SIG-M5 treated with dmso at 0.1 percent for 504 hours (cell line): ENCODE results near the gene MUC12.
"Not testable (repeated sequence)": the region's sequence is repeated elsewhere in the genome, so short reads cannot be mapped to it uniquely, and the experiment has no call there.

Experiments
- DNase-seq: peaks from one replicate; lab custom pipeline; 2025; ENCODE audit not compliant: unreplicated experiment; lab: John Stamatoyannopoulos, UW

Gene MUC12

GRCh38 chr7:101058355-101058754 lies 89.0 kb downstream of the MUC12 start:
- DNase-seq = peak; percentile 34

- no peak for DNase-seq
Measured at GRCh38 chr7:101059620-101059942, 90.2 kb downstream of the MUC12 start.

GRCh38 chr7:101060992-101061391 lies 91.6 kb downstream of the MUC12 start:
- no peak for DNase-seq

GRCh38 chr7:101064176-101064550 lies 94.8 kb downstream of the MUC12 start:
- DNase-seq = not testable (repeated sequence)

GRCh38 chr7:101065162-101065561 lies 95.8 kb downstream of the MUC12 start:
- not testable (repeated sequence) for DNase-seq

GRCh38 chr7:101066141-101066832 lies 96.9 kb downstream of the MUC12 start:
- no peak for DNase-seq

- no peak for DNase-seq
Measured at GRCh38 chr7:101066833-101067177, 97.4 kb downstream of the MUC12 start.

- DNase-seq = no peak
Measured at GRCh38 chr7:101068401-101068800, 99.0 kb downstream of the MUC12 start.
